Stimulated activated CD8-positive, alpha-beta memory T cell treated with anti-CD3 and anti-CD28 coated beads, Interleukin-4, amount 100 ng/mL, for 48 hours (primary cell): ENCODE measurements around the gene ERCC2.

ENCODE experiments used
- DNase-seq: peaks from one replicate; pipeline ENCODE4 v3.0.0-alpha.2; 2020

ERCC2 gene

DNA sequence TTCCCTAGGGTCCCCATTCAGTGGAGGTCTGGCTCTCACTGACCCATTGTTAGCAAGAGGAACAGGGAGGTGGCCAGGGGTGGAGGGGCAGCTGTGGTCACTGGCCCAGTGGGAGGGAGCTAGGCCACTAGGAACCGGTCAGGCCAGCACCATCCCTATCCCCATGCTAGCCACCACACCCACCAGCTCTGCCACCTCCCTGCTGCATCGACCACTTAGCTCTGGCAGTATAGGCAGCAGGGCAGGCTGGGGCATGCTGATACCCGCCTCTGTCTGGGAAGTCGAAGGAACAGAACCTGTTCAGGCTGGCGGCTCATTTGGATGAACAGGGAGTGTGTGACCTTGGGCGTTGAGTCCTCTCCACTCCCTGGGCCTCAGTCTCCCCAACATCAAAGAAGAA is 29.8 kb upstream of the ERCC2 start:
- no peak for DNase-seq

DNA sequence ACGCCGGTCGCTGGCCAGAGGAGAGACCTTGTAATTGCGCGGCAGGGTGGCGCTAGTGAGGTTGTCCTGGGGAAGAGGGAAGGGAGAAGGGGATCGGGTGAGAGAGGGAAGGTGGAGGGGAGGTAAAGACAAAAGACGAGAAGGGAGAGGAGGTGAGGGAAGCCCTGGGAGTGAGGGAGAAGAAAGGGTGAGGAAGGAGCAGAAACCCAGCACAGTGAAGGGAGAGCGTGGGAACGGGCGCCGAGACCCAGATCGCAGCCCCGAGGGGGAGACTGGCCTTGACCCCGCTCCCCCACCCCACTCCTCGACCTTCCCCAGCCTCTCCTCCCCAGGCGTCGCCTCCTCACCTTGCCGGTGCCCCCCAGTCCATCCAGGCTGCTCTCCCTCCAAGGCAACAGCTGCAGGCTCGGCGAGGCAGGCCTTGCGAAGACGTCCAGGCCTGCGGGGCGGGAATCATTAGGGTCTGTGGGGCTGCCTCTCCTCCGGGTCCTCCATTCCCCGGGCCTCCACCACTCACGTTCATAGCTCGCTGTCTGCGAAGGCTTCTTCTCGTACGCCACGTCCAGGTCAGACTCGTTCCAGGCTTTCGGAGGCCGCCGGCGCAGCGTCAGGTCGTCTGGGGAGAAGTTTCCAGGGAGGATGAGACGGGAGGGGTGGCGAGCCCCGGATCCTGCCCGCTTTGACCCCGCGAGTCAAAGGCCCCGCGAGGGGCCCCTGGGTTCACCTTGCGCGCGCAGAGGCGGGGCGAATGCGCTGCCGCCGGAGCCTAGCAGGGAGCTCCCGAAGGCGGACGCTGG is 25.6 kb upstream of the ERCC2 start:
- DNase-seq, result no peak

DNA sequence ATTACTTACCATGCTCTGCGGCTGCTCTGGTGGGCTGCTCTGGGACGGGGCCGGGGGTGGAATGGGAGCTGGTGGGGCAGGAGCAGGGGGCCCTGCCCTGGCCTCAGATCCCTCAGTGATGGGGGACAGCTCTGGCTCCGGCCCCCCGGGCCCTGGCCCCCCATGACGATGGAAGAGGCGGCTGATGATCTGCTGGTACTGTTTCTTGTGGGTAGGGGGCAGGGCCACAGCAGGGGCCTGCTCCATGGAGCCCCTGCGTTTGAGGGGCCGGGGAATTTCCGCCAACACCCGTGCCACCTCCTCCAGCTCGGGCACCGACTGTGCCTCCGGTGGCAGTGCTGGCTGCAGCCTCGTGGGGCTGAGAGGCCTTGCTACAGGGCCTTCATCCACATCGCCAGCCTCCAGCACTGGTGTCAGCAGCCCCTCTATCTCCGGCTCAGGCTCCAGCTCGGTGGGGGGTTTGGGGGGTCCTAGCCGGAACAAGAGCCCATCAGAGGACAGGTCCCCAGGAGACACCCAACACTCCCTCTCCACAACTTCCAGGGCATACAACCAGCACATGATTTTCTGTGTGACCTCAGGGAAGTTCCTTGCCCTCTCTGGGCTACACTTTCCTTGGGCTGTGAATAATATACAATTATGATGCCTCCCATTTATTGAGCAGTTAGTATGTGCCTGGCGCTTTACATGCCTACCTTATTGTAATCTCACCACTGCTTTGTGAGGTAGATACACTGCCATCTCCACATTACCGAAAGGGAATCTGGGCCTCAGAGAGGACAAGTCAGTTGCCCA is 21.7 kb upstream of the ERCC2 start:
- DNase-seq, result no peak

DNA sequence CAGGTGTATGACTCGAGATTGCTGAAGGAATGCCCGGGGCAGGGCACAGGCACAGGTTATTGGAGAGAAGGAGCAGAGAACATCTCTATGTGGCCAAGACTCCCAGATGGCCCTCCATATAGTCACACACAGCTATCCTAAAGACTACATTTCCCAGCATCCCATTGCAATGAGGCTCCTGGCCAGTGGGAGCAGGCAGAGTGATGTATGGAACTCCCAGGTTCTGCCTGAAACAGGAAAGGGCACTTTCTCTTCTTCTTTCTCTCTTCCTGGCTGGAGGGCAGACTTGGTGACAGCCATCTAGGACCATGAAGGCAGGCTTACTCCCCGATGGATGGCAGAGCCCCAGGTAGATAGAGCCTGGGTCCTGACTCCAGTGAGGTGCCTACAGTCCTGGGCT is 21.0 kb upstream of the ERCC2 start:
- no peak for DNase-seq

DNA sequence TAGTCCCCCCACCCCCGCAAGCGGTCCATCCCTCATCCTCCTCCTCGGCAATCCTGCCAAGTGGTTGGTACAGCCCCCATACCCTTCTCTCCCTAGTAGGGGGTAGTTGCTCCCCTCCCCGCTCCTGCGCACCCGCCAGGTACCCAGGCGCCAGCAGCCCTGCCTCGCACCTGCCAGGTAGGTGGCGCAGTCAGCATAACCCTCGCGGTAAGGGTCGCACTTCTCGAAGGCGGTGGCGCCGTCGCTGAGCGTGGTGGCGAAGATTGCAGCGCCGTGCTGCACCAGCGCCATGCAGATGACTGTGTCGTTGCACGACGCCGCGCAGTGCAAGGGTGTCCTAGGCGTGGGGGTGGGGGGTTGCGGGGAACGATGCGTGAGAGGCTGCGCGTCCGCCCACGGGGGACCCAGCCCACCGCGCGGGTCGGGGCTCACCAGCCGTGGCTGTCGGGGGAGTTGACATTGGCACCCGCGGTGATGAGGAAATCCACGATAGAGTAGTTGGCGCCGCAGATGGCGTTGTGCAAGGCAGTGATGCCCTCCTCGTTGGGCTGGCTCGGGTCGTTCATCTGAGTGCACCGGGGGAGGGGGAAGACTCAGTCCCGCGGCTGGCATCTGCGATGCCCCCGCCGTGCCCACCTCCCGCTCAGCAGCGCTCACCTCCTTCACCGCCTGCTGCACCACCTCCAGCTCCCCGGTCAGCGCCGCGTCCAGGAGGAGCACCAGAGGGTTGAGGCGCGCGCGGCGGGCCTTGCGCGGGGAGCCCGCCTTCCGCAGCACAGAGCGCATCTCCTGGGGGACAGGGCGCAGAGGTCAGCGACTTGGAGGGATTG is 15.2 kb upstream of the ERCC2 start:
- no peak for DNase-seq

DNA sequence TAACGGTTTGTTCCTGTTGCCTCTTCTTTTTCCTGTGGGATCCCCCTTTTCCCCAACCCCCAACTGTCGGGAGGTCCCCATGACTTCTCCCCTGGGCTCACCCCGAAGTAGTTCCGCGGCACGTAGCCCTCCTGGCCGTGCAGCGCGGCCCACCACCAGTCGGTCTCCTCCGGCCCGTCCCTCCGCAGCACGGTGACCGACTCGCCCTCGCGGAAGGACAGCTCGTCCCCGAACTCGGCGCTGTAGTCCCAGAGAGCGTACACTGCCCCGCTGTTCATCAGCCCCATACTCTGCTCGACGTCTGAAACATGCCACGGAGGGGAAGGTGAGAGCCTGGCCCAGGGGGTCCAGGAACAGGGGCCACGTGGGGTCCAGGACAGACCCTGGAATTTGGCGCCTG is 12.1 kb upstream of the ERCC2 start:
- DNase-seq, result no peak

DNA sequence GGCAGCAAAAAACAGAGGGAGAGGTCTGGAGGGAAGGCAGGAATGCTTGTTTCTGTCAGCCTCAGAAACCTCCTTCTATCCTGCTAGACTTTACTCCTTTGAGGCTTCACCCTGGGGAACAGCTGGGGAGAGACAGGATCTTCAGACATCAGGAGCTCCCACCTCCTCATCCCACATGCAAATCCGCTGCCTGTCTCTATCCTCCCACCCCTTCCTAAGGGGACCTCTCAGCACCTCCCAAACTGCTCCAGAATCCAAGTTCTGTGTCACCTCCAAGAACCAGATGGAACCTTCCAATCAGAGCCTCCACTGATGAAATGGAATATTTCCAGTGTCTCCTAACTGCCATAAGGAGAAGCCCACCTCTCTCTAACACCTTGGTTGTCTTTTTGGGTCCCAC is 9.7 kb upstream of the ERCC2 start:
- DNase-seq, result no peak

DNA sequence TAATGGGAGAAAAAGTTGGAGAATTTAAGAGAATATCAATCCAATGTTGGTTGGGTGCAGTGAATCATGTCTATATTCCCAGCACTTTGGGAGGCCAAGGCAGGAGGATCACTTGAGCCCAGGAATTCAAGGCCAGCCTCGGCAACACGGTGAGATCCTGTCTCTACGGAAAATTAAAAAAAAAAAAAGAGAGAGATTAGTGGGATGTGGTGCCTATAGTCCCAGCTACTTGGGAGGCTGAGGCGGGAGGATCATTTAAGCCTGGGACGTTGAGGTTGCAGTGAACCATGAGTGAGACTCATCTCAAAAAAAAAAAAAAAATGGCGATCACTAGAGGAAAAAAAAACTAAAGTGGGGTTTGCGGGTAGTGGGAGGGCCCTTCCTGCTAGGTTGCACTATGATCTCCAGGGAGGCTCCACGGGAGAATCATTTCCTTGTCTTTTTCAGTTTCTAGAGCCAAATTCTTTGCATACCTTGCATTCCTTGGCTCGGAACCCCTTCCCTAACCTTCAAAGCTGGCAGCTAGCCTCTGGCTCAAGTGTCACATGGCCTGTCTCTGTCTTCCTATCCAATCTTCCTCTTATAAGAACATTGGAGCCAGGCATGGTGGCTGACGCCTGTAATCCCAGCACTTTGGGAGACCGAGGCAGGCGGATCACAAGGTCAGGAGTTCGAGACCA is 5.8 kb upstream of the ERCC2 start:
- DNase-seq, result no peak

DNA sequence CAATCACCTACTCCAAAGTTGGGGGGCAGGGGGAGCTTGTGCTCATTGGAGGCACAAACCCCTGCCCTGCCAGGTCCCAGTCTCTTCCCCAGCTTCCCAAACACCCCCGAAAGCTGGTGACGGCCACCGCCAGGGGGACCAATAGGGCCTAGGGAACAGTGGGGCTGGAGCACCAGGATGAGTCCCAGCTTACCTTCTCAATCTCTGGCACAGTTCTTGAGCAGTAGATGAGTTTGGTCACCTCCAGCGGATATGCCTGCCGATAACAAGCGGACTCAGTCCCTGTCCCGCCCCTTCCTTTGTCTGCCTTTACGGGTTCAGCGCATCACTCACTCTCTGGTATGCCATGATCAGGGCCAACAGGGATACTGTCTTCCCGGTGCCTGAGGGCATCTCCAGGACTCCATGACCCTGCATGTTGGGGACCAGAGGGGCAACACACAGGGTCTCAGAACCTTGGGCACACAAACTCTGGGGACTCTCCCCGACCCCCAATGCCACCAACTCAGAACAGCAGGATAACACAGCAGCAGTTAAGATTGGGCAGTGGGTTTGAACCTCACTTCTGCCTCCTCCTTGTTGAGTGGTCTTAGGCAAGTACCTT is 1.5 kb downstream of the ERCC2 start:
- no peak for DNase-seq

DNA sequence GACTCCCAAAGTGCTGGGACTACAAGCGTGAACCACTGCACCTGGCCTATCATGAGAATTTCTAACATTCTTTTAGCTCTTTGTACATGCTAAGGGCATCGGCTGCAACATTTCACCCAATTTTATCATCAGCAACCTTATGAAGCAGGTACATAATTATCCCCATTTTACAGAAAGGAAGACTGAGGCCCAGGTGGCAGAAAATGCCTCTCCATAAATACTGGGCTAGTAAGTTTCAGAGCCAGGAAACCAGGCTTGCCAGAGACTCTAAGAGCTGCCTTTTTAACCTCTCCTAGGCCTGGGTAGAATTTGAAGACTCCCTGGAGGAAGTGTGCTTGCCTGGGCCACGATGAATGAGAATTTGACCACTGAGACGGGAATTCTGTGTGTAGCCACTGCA is 2.2 kb downstream of the ERCC2 start:
- no peak for DNase-seq

DNA sequence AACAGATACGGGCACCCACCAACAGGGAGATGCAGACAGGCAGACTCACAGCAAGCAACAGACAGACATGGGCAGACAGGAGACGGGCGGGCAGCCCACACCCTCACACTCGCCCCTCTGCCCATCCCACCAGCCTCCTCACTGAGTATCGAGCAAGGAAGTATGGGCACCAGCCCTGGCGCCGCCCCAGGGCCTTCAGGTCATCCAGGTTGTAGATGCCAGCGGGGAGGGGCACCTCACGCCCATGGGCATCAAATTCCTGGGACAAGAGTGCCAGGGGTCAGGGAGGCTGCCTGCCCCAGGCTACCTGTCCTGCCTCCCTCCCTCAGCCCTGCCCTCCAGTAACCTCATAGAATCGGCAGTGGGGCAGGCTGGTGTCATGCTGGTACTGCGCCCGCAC is 5.7 kb downstream of the ERCC2 start:
- no peak for DNase-seq

DNA sequence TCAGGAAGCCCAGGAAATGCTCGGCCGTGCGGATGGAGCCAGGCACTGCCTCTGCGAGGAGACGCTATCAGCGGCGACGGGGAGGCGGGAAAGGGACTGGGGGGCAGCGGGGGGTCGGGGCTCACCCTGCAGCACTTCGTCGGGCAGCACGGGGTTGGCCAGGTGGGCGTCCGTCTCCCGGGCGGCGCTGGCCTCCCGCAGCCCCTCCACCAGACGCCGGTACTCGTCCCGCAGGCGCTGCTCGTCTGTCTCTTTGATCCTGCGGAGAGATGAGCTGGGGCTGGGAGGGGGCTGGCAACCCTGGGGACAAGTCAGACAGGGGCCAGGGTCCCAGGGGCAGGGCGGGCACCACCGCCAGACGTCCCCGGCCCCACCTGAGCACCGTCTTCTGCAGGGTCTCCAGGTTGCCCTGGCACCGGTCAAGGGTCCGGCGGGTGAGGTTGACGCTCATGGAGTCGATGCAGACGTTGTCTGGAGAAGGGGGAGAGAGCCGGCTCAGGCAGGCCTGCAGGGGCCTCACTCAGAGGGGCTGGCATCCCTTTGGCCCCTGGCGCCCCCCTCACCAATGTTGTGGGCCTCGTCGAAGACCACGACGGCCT is 6.4 kb downstream of the ERCC2 start:
- no peak for DNase-seq

DNA sequence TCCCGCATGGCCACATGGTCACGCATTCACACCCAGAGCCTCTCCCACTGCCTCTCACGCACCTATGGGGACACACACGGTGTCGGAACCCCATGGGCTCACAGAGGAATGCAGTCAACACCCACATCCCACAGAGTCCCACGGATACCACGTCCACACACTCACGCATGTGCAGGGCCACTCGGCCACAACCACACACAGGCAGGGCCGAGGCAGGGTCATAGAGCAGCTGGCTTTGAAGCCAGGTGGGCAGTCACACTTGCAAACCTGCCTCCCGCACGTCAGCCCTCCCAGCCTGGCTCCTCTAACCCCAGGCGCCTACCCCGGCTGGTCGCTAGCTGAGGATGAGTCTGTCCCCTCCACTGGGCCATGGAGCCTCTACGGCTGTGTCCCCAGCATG is 8.1 kb downstream of the ERCC2 start:
- no peak for DNase-seq

DNA sequence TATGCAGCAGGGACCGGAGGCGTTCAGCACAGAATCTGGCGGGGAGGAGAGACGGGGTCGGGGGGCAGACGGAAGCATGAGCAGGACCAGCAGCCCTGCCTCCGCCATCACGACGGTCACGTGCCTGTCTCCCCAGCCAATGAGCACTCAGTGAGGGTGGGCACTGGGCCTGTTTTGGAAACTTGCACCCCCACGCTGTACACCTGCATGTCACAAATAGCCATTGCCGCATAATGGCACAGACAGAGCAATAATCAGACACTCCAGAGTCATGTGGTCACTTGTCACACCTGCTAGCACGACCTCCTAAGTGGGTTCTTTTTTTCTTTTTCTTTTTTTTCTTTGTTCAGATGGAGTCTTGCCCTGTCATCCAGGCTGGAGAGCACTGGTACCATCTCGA is 8.8 kb downstream of the ERCC2 start:
- no peak for DNase-seq

DNA sequence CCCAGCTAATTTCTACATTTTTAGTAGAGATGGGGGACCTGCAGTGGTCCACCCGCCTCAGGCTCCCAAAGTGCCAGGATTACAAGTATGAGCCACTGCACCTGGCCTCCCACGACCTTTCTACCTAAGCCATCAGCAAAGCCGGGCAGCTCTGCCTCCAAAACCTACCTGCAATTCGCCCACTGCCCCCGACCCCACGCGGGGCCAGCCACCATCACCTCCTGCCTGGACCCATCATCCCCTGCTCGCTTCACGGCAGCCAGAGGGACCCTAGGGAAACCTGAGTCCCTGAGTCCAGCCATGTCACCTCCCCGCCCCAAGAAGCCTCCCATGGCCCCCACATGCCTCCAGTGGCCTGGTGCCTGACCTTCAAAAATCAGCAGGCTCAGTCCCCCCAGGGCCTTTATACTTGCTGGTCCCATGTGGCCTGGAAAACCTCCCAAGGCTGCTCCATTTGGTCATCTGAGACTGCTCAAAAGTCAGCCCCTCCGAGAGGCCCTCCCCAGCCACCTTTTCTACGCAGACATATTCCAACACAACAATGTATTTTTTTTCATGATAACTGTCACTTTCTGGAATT is 12.1 kb downstream of the ERCC2 start:
- DNase-seq, result no peak

DNA sequence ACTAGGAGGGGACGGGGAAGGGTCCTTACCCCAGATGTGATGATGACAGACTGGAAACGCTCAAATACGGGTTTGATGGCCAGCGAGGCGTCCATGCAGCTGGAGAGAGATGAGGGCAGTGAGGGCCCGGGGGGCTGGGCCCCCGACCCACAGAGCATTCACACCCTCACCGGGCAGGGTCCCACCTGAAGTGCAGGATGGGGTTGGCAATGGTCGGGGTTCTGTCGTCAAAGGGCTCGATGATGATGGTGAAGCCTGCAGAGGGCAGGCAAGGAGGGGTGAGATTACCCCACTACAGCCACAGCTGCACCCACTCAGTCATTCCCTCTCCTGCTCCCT is 13.0 kb downstream of the ERCC2 start:
- no peak for DNase-seq

DNA sequence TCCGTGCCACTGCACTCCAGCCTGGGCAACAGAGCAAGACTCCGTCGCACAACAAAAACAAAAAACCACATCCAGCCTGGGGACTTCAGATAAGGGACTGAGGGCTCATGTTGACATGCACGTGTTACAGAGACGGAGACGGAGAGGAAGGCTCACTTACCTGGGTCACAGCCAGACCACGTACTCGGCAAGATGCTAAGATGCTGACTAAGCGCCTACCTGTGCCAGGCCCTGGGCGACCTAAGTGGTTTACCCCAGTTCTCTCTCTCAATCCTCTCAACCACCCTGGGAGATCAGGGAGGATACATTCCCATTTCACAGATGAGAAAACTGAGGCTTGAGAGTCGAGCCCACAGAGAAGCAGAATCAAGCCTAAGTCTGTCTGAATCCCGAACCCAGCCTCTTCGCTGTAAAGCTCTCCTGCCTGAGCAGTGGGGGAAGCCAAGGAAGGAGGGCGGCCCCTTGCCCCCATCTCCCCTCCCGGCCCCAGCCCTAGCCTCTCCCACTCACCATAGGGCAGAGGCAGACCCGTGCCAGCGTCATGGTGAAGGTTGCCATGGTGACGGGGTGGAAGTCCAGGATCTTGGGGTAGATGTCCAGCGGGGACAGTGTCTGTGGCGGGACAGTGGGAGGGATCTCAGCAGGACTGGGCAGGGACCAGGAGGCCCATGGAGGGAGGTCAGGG is 13.5 kb downstream of the ERCC2 start:
- no peak for DNase-seq

DNA sequence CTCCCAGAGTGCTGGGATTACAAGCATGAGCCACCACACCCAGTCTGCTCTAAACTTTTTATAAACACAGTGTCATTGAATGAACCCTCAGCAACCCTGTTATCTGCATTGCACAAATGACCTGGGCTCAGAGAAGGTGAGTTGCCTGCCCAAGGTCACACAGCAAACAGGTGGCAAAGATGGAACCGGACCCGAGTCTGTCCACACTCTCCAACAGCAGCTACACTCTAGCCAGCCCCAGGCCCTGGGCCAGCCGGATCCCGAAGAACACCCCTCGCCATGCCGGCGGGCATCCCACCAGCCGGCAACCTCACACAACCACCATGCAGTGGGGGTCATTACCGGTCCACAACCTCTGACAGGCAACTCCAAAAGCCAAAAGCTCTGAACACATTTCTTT is 14.5 kb downstream of the ERCC2 start:
- DNase-seq, result no peak

DNA sequence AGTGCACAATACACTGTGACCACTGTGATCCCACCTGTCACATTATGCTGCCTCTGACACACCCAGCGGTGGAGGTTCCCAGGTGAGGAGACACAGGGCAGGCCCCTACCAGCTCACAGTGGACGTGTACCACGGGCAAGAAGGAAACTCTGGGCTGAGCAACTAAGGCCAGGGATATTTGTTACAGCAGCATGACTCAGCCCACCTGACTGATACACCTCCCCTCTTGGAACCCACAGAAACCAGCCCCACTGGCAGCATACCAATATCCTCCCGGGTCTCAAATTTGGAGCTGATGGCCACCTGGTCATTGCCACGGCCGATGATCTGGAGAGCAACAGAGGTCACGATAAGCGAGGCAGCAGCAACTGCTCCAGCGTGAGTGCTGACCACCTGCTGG is 15.0 kb downstream of the ERCC2 start:
- no peak for DNase-seq

DNA sequence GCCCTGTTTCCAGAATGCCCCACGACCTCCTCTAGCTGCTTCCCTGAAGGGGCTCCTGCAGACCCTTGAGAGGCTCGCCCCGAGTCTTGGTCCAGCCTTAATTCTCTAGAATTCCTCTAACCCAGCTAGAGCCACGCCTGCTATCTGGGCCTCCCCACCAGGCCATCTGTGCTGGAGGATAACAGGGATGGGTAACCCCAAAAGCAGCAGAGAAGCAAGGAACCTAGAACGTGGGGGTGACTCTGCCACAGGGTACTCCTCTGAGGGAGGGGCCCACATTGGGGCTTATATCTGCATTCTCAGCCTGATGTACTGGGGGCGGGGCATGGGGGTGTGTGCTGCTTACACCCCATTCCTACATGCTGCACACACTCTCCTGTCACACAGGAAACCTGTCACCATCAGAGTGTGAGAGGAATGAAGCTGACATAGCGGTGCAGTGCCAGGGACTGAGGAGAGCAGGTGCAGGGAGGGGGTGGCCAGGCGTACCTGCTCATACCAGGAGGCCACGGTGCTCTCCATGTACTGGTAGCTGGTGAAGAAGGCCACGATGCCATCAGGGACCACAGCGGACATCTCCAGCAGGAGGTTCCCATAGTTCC is 16.0 kb downstream of the ERCC2 start:
- DNase-seq, result no peak
